AG08396 (cell line): ENCODE data around the gene AMOT.
"Not testable (repeated sequence)": the region's sequence is repeated elsewhere in the genome, so short reads cannot be mapped to it uniquely, and the experiment has no call there.

ENCODE experiments used
- DNase-seq: peaks from one replicate; pipeline ENCODE4 v3.0.0; 2012; ENCODE audit warnings: low spot score, mixed read lengths

Gene AMOT

GRCh38 chrX:112840382-112841113, at the start of gene AMOT:
TSS of gene AMOT (minus strand) at chrX:112840831. CDS start at chrX:112823126, 17,705 bp downstream.
- peak; percentile 71 for DNase-seq

GRCh38 chrX:112889400-112889799, 48.8 kb upstream of the AMOT start:
- DNase-seq: no peak

GRCh38 chrX:112888916-112889315, 48.3 kb upstream of the AMOT start:
- no peak for DNase-seq

GRCh38 chrX:112877771-112878173, 37.1 kb upstream of the AMOT start:
- DNase-seq: no peak

GRCh38 chrX:112874614-112875013, 34.0 kb upstream of the AMOT start:
- no peak for DNase-seq

GRCh38 chrX:112874175-112874574, 33.5 kb upstream of the AMOT start:
- DNase-seq: no peak

GRCh38 chrX:112868586-112868985, 28.0 kb upstream of the AMOT start:
- DNase-seq: no peak

- DNase-seq: no peak
Observed at GRCh38 chrX:112867570-112867969, 26.9 kb upstream of the AMOT start.

GRCh38 chrX:112866175-112866574, 25.5 kb upstream of the AMOT start:
- no peak for DNase-seq

GRCh38 chrX:112865464-112866025, 24.9 kb upstream of the AMOT start:
- no peak for DNase-seq

- DNase-seq: no peak
Observed at GRCh38 chrX:112863850-112864249, 23.2 kb upstream of the AMOT start.

- no peak for DNase-seq
Observed at GRCh38 chrX:112857478-112857878, 16.8 kb upstream of the AMOT start.

- not testable (repeated sequence) for DNase-seq
Observed at GRCh38 chrX:112854901-112855300, 14.3 kb upstream of the AMOT start.

GRCh38 chrX:112852851-112853250, 12.2 kb upstream of the AMOT start:
- no peak for DNase-seq

- no peak for DNase-seq
Observed at GRCh38 chrX:112851806-112852205, 11.2 kb upstream of the AMOT start.

- DNase-seq: no peak
Observed at GRCh38 chrX:112851161-112851779, 10.6 kb upstream of the AMOT start.

- no peak for DNase-seq
Observed at GRCh38 chrX:112849016-112849415, 8.4 kb upstream of the AMOT start.

- DNase-seq: no peak
Observed at GRCh38 chrX:112846782-112847181, 6.2 kb upstream of the AMOT start.

GRCh38 chrX:112846187-112846586, 5.6 kb upstream of the AMOT start:
- no peak for DNase-seq

- no peak for DNase-seq
Observed at GRCh38 chrX:112844250-112844649, 3.6 kb upstream of the AMOT start.

GRCh38 chrX:112841820-112842157, 1.2 kb upstream of the AMOT start:
- DNase-seq: no peak

- peak; percentile 91 for DNase-seq
Observed at GRCh38 chrX:112841114-112841819, 636 bp upstream of the AMOT start.

- no peak for DNase-seq
Observed at GRCh38 chrX:112839856-112840255, 775 bp downstream of the AMOT start.
